ENCODE results near the gene ARL4A. TPM values are rescaled to one million over a fixed set of nuclear protein-coding genes. Genes with fewer than 3 reads are reported as not detected.
"Not testable (repeated sequence)": the region's sequence is repeated elsewhere in the genome, so short reads cannot be mapped to it uniquely, and the experiment has no call there.

Gene ARL4A
- total RNA-seq, 4 donors from 2014 or later = 38.5 to 89.7 (median 72.7) TPM

- H3K4me3 ChIP-seq = no peak overlapping the region
- no peaks in the 10 kb centered on the region for H3K9me3 ChIP-seq
- H3K4me1 ChIP-seq = no peaks in the 10 kb centered on the region
- DNase-seq = no peak
- intact Hi-C loops (cut with DNase I; ENCODE audit: low total_unique reads) = no loop called here
- H3K36me3 ChIP-seq = no peaks in the 10 kb centered on the region
- no peak for TF ChIP-seq POLR2A (IDR thresholded peaks at IDR 0.05)
- peak in 3 of 4 experiments; percentile 10 to 28 (median 25) for TF ChIP-seq CTCF (IDR thresholded peaks at IDR 0.05)
- H3K27ac ChIP-seq = no peak overlapping the region
- no peaks in the 10 kb centered on the region for H3K27me3 ChIP-seq
These were observed 3.5 kb upstream of the ARL4A start for GRCh38 chr7:12683678-12684585.

- H3K36me3 ChIP-seq = no peaks in the 10 kb centered on the region
- DNase-seq = no peak
- no peak for TF ChIP-seq POLR2A (IDR thresholded peaks at IDR 0.05)
- no peak for TF ChIP-seq CTCF (IDR thresholded peaks at IDR 0.05)
- H3K9me3 ChIP-seq = no peaks in the 10 kb centered on the region
- intact Hi-C loops (cut with DNase I; ENCODE audit: low total_unique reads) = no loop called here
- H3K27me3 ChIP-seq = no peaks in the 10 kb centered on the region
- H3K4me3 ChIP-seq = no peak overlapping the region
- no peak overlapping the region for H3K27ac ChIP-seq
- H3K4me1 ChIP-seq = no peaks in the 10 kb centered on the region
These were observed 2.7 kb upstream of the ARL4A start for GRCh38 chr7:12684733-12685132.

- no peak overlapping the region for H3K27ac ChIP-seq
- no peaks in the 10 kb centered on the region for H3K27me3 ChIP-seq
- peak in 1 of 2 donors; percentile 25 for DNase-seq
- H3K4me3 ChIP-seq = no peak overlapping the region
- H3K36me3 ChIP-seq = no peaks in the 10 kb centered on the region
- TF ChIP-seq POLR2A (IDR thresholded peaks at IDR 0.05) (no peak), CTCF (IDR thresholded peaks at IDR 0.05) (peak in 1 of 4 experiments; percentile 47)
- no peaks in the 10 kb centered on the region for H3K4me1 ChIP-seq
- no peaks in the 10 kb centered on the region for H3K9me3 ChIP-seq
- intact Hi-C loops (cut with DNase I; ENCODE audit: low total_unique reads) = no loop called here
These were observed 1.9 kb upstream of the ARL4A start for GRCh38 chr7:12685550-12685949.

DNA sequence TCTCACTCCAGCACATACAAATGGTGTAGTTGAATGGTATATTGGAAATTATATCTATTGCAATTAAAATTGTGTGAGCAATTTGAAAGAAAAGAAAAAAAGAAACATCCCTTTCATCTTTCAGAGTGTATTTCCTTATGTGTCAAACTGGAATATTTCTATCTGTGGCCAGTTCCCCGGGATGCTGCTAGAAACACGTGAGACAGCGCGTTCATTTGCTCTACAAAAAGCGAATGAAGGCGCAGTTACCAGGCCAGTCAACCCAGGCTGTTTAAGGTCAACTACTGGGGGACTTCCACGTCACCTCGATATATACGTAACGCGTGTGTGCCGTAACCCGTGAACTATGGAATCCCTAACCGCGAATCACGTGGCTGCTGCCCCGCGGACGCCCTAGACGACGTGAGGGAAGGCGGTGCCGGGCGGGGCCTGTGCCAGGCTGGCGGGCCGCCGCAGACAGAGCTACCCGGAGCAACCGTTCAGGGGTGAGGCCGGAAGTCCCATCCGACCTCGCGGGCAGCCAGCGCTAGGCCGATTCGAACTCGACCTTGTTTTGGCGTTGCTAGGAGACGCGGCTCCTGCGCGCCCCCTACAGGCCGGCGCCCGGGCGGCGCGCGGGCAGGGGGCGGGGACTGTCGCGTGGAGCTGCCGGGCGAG lies 1.1 kb upstream of the ARL4A start:
- TF ChIP-seq CTCF (IDR thresholded peaks at IDR 0.05) (peak; percentile 56 to 96 (median 94)), POLR2A (IDR thresholded peaks at IDR 0.05) (peak in 1 of 2 donors; percentile 51)
- Histone ChIP-seq H3K36me3 (no peaks in the 10 kb centered on the region), H3K27ac (peak overlapping the region; percentile 79 to 85), H3K4me1 (no peaks in the 10 kb centered on the region), H3K27me3 (no peaks in the 10 kb centered on the region), H3K9me3 (no peaks in the 10 kb centered on the region), H3K4me3 (peak overlapping the region; percentile 59 to 82)
- peak; percentile 80 to 90 for DNase-seq
- intact Hi-C loops (cut with DNase I; ENCODE audit: low total_unique reads) = no loop called here

DNA sequence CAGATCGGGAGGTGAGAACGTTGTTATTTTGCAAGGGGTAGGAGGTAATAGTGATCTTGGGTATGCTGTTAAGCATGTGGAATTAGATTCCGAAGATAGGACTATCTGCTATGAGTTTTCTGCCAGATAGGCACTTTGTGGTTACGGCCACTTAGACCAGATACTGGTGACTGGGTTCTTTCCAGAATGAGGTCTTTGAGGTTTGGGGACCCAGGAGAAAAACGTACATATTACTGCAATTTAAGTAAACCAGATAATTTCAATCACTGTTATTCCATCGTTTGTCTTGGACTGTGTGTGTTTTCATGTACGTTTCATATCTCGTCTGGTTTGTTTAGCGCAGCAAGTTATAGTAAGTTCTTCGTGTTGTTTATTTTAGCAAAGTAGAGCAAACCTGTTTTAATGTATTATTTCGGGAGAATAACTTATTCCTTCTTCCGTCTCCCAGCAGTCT lies 312 bp downstream of the ARL4A start:
- peak overlapping the region; percentile 59 to 79 for H3K27ac ChIP-seq
- no peaks in the 10 kb centered on the region for H3K27me3 ChIP-seq
- H3K36me3 ChIP-seq = no peaks in the 10 kb centered on the region
- intact Hi-C loops (cut with DNase I; ENCODE audit: low total_unique reads) = no loop called here
- H3K9me3 ChIP-seq = no peaks in the 10 kb centered on the region
- no peak for TF ChIP-seq CTCF (IDR thresholded peaks at IDR 0.05)
- no peak for TF ChIP-seq POLR2A (IDR thresholded peaks at IDR 0.05)
- H3K4me3 ChIP-seq = peak overlapping the region; percentile 59 to 82
- DNase-seq = no peak
- H3K4me1 ChIP-seq = no peaks in the 10 kb centered on the region

DNA sequence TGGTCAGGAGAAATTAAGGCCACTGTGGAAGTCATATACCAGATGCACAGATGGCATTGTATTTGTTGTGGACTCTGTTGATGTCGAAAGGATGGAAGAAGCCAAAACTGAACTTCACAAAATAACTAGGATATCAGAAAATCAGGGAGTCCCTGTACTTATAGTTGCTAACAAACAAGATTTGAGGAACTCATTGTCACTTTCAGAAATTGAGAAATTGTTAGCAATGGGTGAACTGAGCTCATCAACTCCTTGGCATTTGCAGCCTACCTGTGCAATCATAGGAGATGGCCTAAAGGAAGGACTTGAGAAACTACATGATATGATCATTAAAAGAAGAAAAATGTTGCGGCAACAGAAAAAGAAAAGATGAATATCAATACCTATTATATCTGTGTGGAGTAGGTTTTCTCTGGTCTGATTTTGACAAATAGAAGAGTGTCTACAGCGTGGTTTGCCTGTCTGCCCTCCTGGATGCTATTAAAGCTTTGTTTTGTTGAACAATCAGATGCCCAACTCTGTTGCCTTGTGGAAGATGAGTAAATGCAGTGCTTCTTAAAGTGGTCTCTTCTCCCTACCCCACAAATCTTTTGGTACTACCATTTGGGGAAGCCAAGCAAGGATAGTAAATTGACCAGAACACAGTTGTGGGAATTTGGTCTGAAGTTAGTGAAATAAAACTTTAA lies 1.2 kb downstream of the ARL4A start:
- DNase-seq; H3K9me3 ChIP-seq; H3K4me1 ChIP-seq; intact Hi-C loops (cut with DNase I; ENCODE audit: low total_unique reads); H3K36me3 ChIP-seq; H3K27me3 ChIP-seq: not testable (repeated sequence)
- Histone ChIP-seq H3K4me3 (peak overlapping the region; percentile 12 to 82), H3K27ac (peak overlapping the region in 1 of 2 donors; percentile 79)
